ENCODE measurements around the gene PLG. TPM values are rescaled to one million over a fixed set of nuclear protein-coding genes. Genes with fewer than 3 reads are reported as not detected.
"Not testable (repeated sequence)": the region's sequence is repeated elsewhere in the genome, so short reads cannot be mapped to it uniquely, and the experiment has no call there.

Gene PLG
- total RNA-seq (2014; rRNA removed; shearing (Covaris generic)) (not detected in 2 replicates), polyA plus RNA-seq (2016; fragmentation: Nextera tagmentation; extraction: Ambion mirVana) (0.29 and 0.34 TPM in 2 replicates)

DNA sequence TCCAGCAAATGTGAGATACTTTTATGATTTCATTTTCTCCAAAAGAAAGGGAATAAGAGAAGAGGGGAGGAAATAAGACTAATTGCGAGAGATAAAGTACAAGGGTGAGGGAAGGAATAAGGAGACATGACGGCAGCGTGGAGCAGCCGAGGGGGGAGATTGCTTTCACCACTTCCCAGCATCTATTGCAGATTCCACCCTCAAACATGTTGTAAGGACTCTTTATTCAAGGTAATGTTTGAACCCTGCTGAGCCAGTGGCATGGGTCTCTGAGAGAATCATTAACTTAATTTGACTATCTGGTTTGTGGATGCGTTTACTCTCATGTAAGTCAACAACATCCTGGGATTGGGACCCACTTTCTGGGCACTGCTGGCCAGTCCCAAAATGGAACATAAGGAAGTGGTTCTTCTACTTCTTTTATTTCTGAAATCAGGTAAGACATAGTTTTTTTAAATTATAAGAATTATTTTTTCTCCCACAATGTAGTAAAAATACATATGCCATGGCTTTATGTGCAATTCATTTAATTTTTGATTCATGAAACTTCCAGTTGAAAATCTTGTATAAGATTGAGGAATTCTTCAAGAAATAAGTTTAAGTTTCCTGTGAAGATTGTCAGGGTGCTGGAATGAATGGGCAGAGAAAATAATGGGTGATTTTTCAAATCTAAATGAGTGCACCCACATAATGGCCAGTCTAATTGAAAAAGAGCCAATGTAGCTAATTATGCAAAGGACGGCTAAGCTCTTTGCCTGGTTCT lies at the start of gene PLG:
Gene PLG, plus strand, starts transcription at position 327 of the 763 bp plus-strand sequence. Its CDS starts 61 bp downstream, at position 388.
- H3K27me3 ChIP-seq (replicated peaks; ENCODE audit: insufficient read depth); H4K20me1 ChIP-seq (ENCODE audit: insufficient read depth); H3K4me3 ChIP-seq; H3K9ac ChIP-seq; DNase-seq; H3K36me3 ChIP-seq (ENCODE audit: low read depth); H3K79me2 ChIP-seq (ENCODE audit: insufficient read depth); H3K9me2 ChIP-seq (ENCODE audit: insufficient read depth); H3K4me1 ChIP-seq (ENCODE audit: insufficient read depth); in situ Hi-C loops (cut with MboI); H3F3A ChIP-seq (ENCODE audit: insufficient read depth); H3K4me2 ChIP-seq (ENCODE audit: unreplicated experiment); H3K9me3 ChIP-seq (ENCODE audit: low read depth); H3K27ac ChIP-seq; H2AFZ ChIP-seq: not testable (repeated sequence)
- WGBS, 2 experiments (ENCODE audit: low coverage in 1 of 2, low lambda C conversion rate in 2 of 2, missing lambda C conversion rate in 2 of 2), result 61 to 67% methylated on average over 6 of the region's 6 CpGs

GRCh38 chr6:160659562-160659961 lies 42.5 kb upstream of the PLG start:
- TF ChIP-seq EZH2 (IDR thresholded peaks at IDR 0.05; ENCODE audit: insufficient read depth, poor library complexity, severe bottlenecking) (no peak), EZH2phosphoT487 (IDR thresholded peaks at IDR 0.05; ENCODE audit: insufficient read depth, low read depth) (no peak)
- Histone ChIP-seq H3K27ac (no peak overlapping the region), H3K27me3 (replicated peaks; ENCODE audit: insufficient read depth) (no peaks in the 10 kb centered on the region), H3K9me2 (ENCODE audit: insufficient read depth) (no peaks in the 10 kb centered on the region), H3F3A (ENCODE audit: insufficient read depth) (no peaks in the 10 kb centered on the region), H2AFZ (no peak overlapping the region), H3K4me1 (ENCODE audit: insufficient read depth) (no peaks in the 10 kb centered on the region), H3K4me2 (ENCODE audit: unreplicated experiment) (no peak overlapping the region), H3K4me3 (no peak overlapping the region), H3K9me3 (ENCODE audit: low read depth) (no peaks in the 10 kb centered on the region), H3K9ac (no peak overlapping the region), H3K79me2 (ENCODE audit: insufficient read depth) (no peaks in the 10 kb centered on the region), H3K36me3 (ENCODE audit: low read depth) (no peaks in the 10 kb centered on the region), H4K20me1 (ENCODE audit: insufficient read depth) (no peaks in the 10 kb centered on the region)
- in situ Hi-C loops (cut with MboI), result no loop called here
- WGBS, 2 experiments (ENCODE audit: low coverage in 1 of 2, low lambda C conversion rate in 2 of 2, missing lambda C conversion rate in 2 of 2), result 29 to 34% methylated on average over 6 of the region's 6 CpGs
- DNase-seq, result no peak

DNA sequence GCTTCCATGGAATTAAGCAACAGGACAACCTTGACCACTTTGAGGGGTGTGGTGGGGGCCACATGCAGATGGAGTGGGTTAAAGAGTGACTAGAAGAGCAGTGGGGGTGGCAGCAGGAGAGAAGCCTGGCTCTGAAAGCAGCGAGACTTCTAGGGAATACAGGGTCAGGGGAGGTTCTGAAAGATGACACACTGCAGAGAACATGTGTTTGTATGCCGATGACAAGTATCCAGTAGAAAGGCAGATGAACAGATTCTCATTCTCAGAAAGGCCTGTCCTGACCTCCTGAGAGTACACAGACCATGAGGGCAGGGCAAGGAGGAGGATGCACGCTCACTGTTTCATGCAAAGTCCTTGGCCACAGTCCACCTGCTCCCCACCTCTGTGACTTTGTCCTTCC lies 40.8 kb upstream of the PLG start:
- Histone ChIP-seq H3K27ac (no peak overlapping the region), H3K4me3 (no peak overlapping the region), H3K9ac (no peak overlapping the region), H3K36me3 (ENCODE audit: low read depth) (no peaks in the 10 kb centered on the region), H3F3A (ENCODE audit: insufficient read depth) (no peaks in the 10 kb centered on the region), H4K20me1 (ENCODE audit: insufficient read depth) (no peaks in the 10 kb centered on the region), H3K4me2 (ENCODE audit: unreplicated experiment) (no peak overlapping the region), H3K27me3 (replicated peaks; ENCODE audit: insufficient read depth) (no peaks in the 10 kb centered on the region), H3K79me2 (ENCODE audit: insufficient read depth) (no peaks in the 10 kb centered on the region), H3K9me3 (ENCODE audit: low read depth) (no peaks in the 10 kb centered on the region), H2AFZ (no peak overlapping the region), H3K9me2 (ENCODE audit: insufficient read depth) (no peaks in the 10 kb centered on the region), H3K4me1 (ENCODE audit: insufficient read depth) (no peaks in the 10 kb centered on the region)
- WGBS, 2 experiments (ENCODE audit: low coverage in 1 of 2, low lambda C conversion rate in 2 of 2, missing lambda C conversion rate in 2 of 2), result 2 to 5% methylated on average over 3 of the region's 3 CpGs
- no peak for TF ChIP-seq EZH2phosphoT487 (IDR thresholded peaks at IDR 0.05; ENCODE audit: insufficient read depth, low read depth)
- in situ Hi-C loops (cut with MboI), result no loop called here
- no peak for DNase-seq

DNA sequence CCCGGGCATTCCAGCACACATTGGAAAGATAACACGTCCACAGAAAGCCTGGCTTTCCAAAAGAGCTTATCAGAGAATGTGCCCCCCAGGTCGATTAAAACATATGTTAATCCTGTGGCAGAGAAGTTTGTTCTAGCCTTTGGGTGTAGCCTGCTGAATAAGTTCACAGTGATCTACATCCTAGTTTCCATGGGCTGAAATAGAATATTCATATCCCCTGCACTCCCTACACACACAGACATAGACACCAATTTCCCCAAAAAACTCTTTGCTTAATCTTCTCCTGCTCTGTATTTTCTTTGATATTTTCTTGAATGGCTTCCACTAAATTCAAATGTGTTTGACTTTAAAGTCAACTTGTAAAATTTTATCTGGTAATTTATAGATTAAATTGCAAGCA lies 39.6 kb upstream of the PLG start:
- no peak for DNase-seq
- H3K27ac ChIP-seq, result no peak overlapping the region
- H3K9me2 ChIP-seq (ENCODE audit: insufficient read depth), result no peaks in the 10 kb centered on the region
- WGBS, 2 experiments (ENCODE audit: low coverage in 1 of 2, low lambda C conversion rate in 2 of 2, missing lambda C conversion rate in 2 of 2), result 20 to 29% methylated on average over 3 of the region's 3 CpGs
- H3K27me3 ChIP-seq (replicated peaks; ENCODE audit: insufficient read depth), result no peaks in the 10 kb centered on the region
- H3K9ac ChIP-seq, result no peak overlapping the region
- no peaks in the 10 kb centered on the region for H3K4me1 ChIP-seq (ENCODE audit: insufficient read depth)
- no peaks in the 10 kb centered on the region for H3F3A ChIP-seq (ENCODE audit: insufficient read depth)
- H3K4me3 ChIP-seq, result no peak overlapping the region
- no peak overlapping the region for H2AFZ ChIP-seq
- H3K79me2 ChIP-seq (ENCODE audit: insufficient read depth), result no peaks in the 10 kb centered on the region
- in situ Hi-C loops (cut with MboI), result no loop called here
- no peak for TF ChIP-seq EZH2phosphoT487 (IDR thresholded peaks at IDR 0.05; ENCODE audit: insufficient read depth, low read depth)
- TF ChIP-seq EZH2 (IDR thresholded peaks at IDR 0.05; ENCODE audit: insufficient read depth, poor library complexity, severe bottlenecking), result no peak
- H3K4me2 ChIP-seq (ENCODE audit: unreplicated experiment), result no peak overlapping the region
- no peaks in the 10 kb centered on the region for H3K36me3 ChIP-seq (ENCODE audit: low read depth)
- no peaks in the 10 kb centered on the region for H3K9me3 ChIP-seq (ENCODE audit: low read depth)
- no peaks in the 10 kb centered on the region for H4K20me1 ChIP-seq (ENCODE audit: insufficient read depth)

DNA sequence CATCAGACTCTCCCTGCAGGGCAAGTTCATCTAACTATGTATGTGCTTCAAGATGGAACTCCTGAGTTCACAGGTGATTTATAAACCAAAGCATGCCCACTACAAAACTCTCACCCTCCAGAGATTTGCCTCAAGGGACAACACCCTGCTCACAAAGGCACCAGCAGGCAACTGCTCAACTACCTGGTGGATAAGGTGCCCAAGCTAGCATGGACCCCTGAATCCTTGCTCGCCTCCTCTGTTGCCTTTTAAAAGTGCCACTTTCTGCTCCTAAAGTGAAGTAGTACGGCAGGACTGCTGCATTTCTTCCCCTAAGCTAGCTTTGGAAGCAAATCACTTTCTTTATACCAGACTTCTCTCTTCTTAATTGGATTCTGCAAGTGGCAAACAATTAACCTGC lies 39.2 kb upstream of the PLG start:
- TF ChIP-seq EZH2phosphoT487 (IDR thresholded peaks at IDR 0.05; ENCODE audit: insufficient read depth, low read depth) (no peak), EZH2 (IDR thresholded peaks at IDR 0.05; ENCODE audit: insufficient read depth, poor library complexity, severe bottlenecking) (no peak)
- WGBS, 2 experiments (ENCODE audit: low coverage in 1 of 2, low lambda C conversion rate in 2 of 2, missing lambda C conversion rate in 2 of 2), result 3 to 6% methylated on average over 2 of the region's 2 CpGs
- H3K9ac ChIP-seq, result no peak overlapping the region
- H2AFZ ChIP-seq, result no peak overlapping the region
- H3F3A ChIP-seq (ENCODE audit: insufficient read depth), result no peaks in the 10 kb centered on the region
- H3K4me1 ChIP-seq (ENCODE audit: insufficient read depth), result no peaks in the 10 kb centered on the region
- in situ Hi-C loops (cut with MboI), result no loop called here
- H3K27ac ChIP-seq, result no peak overlapping the region
- H3K27me3 ChIP-seq (replicated peaks; ENCODE audit: insufficient read depth), result no peaks in the 10 kb centered on the region
- H3K9me3 ChIP-seq (ENCODE audit: low read depth), result no peaks in the 10 kb centered on the region
- no peak overlapping the region for H3K4me2 ChIP-seq (ENCODE audit: unreplicated experiment)
- no peaks in the 10 kb centered on the region for H3K79me2 ChIP-seq (ENCODE audit: insufficient read depth)
- H3K36me3 ChIP-seq (ENCODE audit: low read depth), result no peaks in the 10 kb centered on the region
- H4K20me1 ChIP-seq (ENCODE audit: insufficient read depth), result no peaks in the 10 kb centered on the region
- no peak for DNase-seq
- no peak overlapping the region for H3K4me3 ChIP-seq
- no peaks in the 10 kb centered on the region for H3K9me2 ChIP-seq (ENCODE audit: insufficient read depth)

GRCh38 chr6:160664198-160664597 lies 37.8 kb upstream of the PLG start, which contains the start of gene LPA:
LPA (minus strand) TSS chr6:160664275; CDS start chr6:160664214, 61 bp downstream.
- H3K4me2 ChIP-seq (ENCODE audit: unreplicated experiment); H3K36me3 ChIP-seq (ENCODE audit: low read depth); H3K27ac ChIP-seq; DNase-seq; H3K4me1 ChIP-seq (ENCODE audit: insufficient read depth); H3K9ac ChIP-seq; H3K4me3 ChIP-seq; H2AFZ ChIP-seq; H3K9me2 ChIP-seq (ENCODE audit: insufficient read depth); H4K20me1 ChIP-seq (ENCODE audit: insufficient read depth); H3K9me3 ChIP-seq (ENCODE audit: low read depth); in situ Hi-C loops (cut with MboI); H3K79me2 ChIP-seq (ENCODE audit: insufficient read depth); H3K27me3 ChIP-seq (replicated peaks; ENCODE audit: insufficient read depth); H3F3A ChIP-seq (ENCODE audit: insufficient read depth): not testable (repeated sequence)
- 19 to 33% methylated on average over 1 of the region's 1 CpG for WGBS, 2 experiments (ENCODE audit: low coverage in 1 of 2, low lambda C conversion rate in 2 of 2, missing lambda C conversion rate in 2 of 2)

All from GM23248 (cell line).